NCI-H774 (cell line): ENCODE data around the gene C1QTNF5.

Experiments
- DNase-seq: peaks from one replicate; lab custom pipeline; 2025; lab: John Stamatoyannopoulos, UW

The C1QTNF5 gene

GRCh38 chr11:119290894-119291497, 49.7 kb downstream of the C1QTNF5 start:
- DNase-seq = no peak
